Activated naive CD4-positive, alpha-beta T cell treated with anti-CD3 and anti-CD28 coated beads, Interleukin-2, amount 10 ng/mL, durations not matched to agents 7 days and 5 days (primary cell): ENCODE results near the gene CD52.

Experiments used
- CTCF ChIA-PET: fragments of 350-600 bp; sonication (Branson Sonifier 250); formaldehyde crosslinking; loops from one replicate; lab custom pipeline; 2021; ENCODE audit warnings: antibody characterized with exemption; lab: Charles Lee
- DNase-seq: peaks from one replicate; pipeline ENCODE4 v3.0.0-alpha.2; 2020
- H3K27ac Mint-ChIP-seq: one replicate; pipeline ENCODE4 v1.8.0; 2021; ENCODE audit warnings: mild to moderate bottlenecking, moderate library complexity, mixed read lengths
- H3K27me3 Mint-ChIP-seq: one replicate; pipeline ENCODE4 v1.8.0; 2021; ENCODE audit warnings: mild to moderate bottlenecking, mixed read lengths
- H3K36me3 Mint-ChIP-seq: one replicate; pipeline ENCODE4 v1.8.0; 2021; ENCODE audit warnings: mixed read lengths
- H3K4me1 Mint-ChIP-seq: one replicate; pipeline ENCODE4 v1.8.0; 2021; ENCODE audit warnings: mixed read lengths
- H3K4me3 Mint-ChIP-seq: one replicate; pipeline ENCODE4 v1.8.0; 2021; ENCODE audit warnings: mild to moderate bottlenecking, moderate library complexity, mixed read lengths
- H3K9me3 Mint-ChIP-seq: one replicate; pipeline ENCODE4 v1.8.0; 2021; ENCODE audit warnings: mixed read lengths

Gene CD52

GRCh38 chr1:26337625-26338024 is 19.9 kb downstream of the CD52 start:
- no peaks in the 10 kb centered on the region for H3K36me3 Mint-ChIP-seq
- peaks cover 76% of the 10 kb centered on the region for H3K27me3 Mint-ChIP-seq
- no peak for DNase-seq
- H3K9me3 Mint-ChIP-seq: no peaks in the 10 kb centered on the region
- H3K27ac Mint-ChIP-seq: no peak overlapping the region
- peak overlapping the region; percentile 33 for H3K4me3 Mint-ChIP-seq
- CTCF ChIA-PET: interaction anchor here (0.8 to 2.0 kb wide), 2 partner anchors 52 to 58 kb away, joined by 3 to 9 read pairs; no protein-coding TSS in a partner anchor
- H3K4me1 Mint-ChIP-seq: peaks cover 26% of the 10 kb centered on the region

GRCh38 chr1:26338670-26339069 is 20.9 kb downstream of the CD52 start:
- no peak overlapping the region for H3K4me3 Mint-ChIP-seq
- H3K36me3 Mint-ChIP-seq: no peaks in the 10 kb centered on the region
- H3K4me1 Mint-ChIP-seq: peaks cover 26% of the 10 kb centered on the region
- no peak for DNase-seq
- CTCF ChIA-PET: interaction anchor here (2.0 kb wide), 1 partner anchor 53 kb away, joined by 9 read pairs; no protein-coding TSS in a partner anchor
- H3K27ac Mint-ChIP-seq: no peak overlapping the region
- no peaks in the 10 kb centered on the region for H3K9me3 Mint-ChIP-seq
- H3K27me3 Mint-ChIP-seq: peaks cover 81% of the 10 kb centered on the region

- no peak for DNase-seq
- Mint-ChIP-seq H3K4me1 (peaks cover 22% of the 10 kb centered on the region), H3K9me3 (no peaks in the 10 kb centered on the region), H3K27me3 (peaks cover 82% of the 10 kb centered on the region), H3K27ac (no peak overlapping the region), H3K4me3 (no peak overlapping the region), H3K36me3 (no peaks in the 10 kb centered on the region)
- CTCF ChIA-PET: no interaction called here
Measured at GRCh38 chr1:26340047-26340481, 22.3 kb downstream of the CD52 start.

- no peaks in the 10 kb centered on the region for H3K9me3 Mint-ChIP-seq
- H3K4me1 Mint-ChIP-seq: no peaks in the 10 kb centered on the region
- CTCF ChIA-PET: no interaction called here
- DNase-seq: no peak
- no peaks in the 10 kb centered on the region for H3K36me3 Mint-ChIP-seq
- no peak overlapping the region for H3K27ac Mint-ChIP-seq
- H3K27me3 Mint-ChIP-seq: peaks cover 72% of the 10 kb centered on the region
- H3K4me3 Mint-ChIP-seq: no peak overlapping the region
Measured at GRCh38 chr1:26344147-26344920, 26.6 kb downstream of the CD52 start.

GRCh38 chr1:26345718-26346117 is 28.0 kb downstream of the CD52 start:
- Mint-ChIP-seq H3K27me3 (peaks cover 59% of the 10 kb centered on the region), H3K9me3 (no peaks in the 10 kb centered on the region), H3K36me3 (no peaks in the 10 kb centered on the region), H3K27ac (no peak overlapping the region), H3K4me1 (no peaks in the 10 kb centered on the region), H3K4me3 (no peak overlapping the region)
- DNase-seq: no peak
- CTCF ChIA-PET: no interaction called here

GRCh38 chr1:26346274-26347033 is 28.7 kb downstream of the CD52 start:
- no peak for DNase-seq
- Mint-ChIP-seq H3K36me3 (no peaks in the 10 kb centered on the region), H3K27me3 (peaks cover 61% of the 10 kb centered on the region), H3K27ac (no peak overlapping the region), H3K4me1 (no peaks in the 10 kb centered on the region), H3K4me3 (no peak overlapping the region), H3K9me3 (no peaks in the 10 kb centered on the region)
- CTCF ChIA-PET: interaction anchor here (0.7 to 1.6 kb wide), 3 partner anchors 12 to 45 kb away, joined by 4 to 6 read pairs (median 4); no protein-coding TSS in a partner anchor

- no peaks in the 10 kb centered on the region for H3K9me3 Mint-ChIP-seq
- H3K36me3 Mint-ChIP-seq: no peaks in the 10 kb centered on the region
- H3K4me1 Mint-ChIP-seq: no peaks in the 10 kb centered on the region
- no peak overlapping the region for H3K27ac Mint-ChIP-seq
- H3K4me3 Mint-ChIP-seq: no peak overlapping the region
- peaks cover 51% of the 10 kb centered on the region for H3K27me3 Mint-ChIP-seq
- no peak for DNase-seq
- CTCF ChIA-PET: interaction anchor here (1.1 kb wide), 1 partner anchor 45 kb away, joined by 5 read pairs; no protein-coding TSS in a partner anchor
Measured at GRCh38 chr1:26349188-26349876, 31.6 kb downstream of the CD52 start.

- no peaks in the 10 kb centered on the region for H3K36me3 Mint-ChIP-seq
- CTCF ChIA-PET: interaction anchor here (1.1 kb wide), 1 partner anchor 15 kb away, joined by 3 read pairs; no protein-coding TSS in a partner anchor
- DNase-seq: no peak
- no peak overlapping the region for H3K4me3 Mint-ChIP-seq
- peaks cover 49% of the 10 kb centered on the region for H3K27me3 Mint-ChIP-seq
- H3K4me1 Mint-ChIP-seq: no peaks in the 10 kb centered on the region
- H3K9me3 Mint-ChIP-seq: no peaks in the 10 kb centered on the region
- no peak overlapping the region for H3K27ac Mint-ChIP-seq
Measured at GRCh38 chr1:26349877-26350244, 32.1 kb downstream of the CD52 start.

- no peaks in the 10 kb centered on the region for H3K9me3 Mint-ChIP-seq
- CTCF ChIA-PET: interaction anchor here (0.7 to 1.1 kb wide), 2 partner anchors 14 to 22 kb away, joined by 3 read pairs; no protein-coding TSS in a partner anchor
Measured at GRCh38 chr1:26350343-26350700, 32.6 kb downstream of the CD52 start.

GRCh38 chr1:26350701-26351589 is 33.2 kb downstream of the CD52 start:
- no peak for DNase-seq
- no peaks in the 10 kb centered on the region for H3K9me3 Mint-ChIP-seq
- H3K4me1 Mint-ChIP-seq: peaks cover 4% of the 10 kb centered on the region
- peaks cover 53% of the 10 kb centered on the region for H3K27me3 Mint-ChIP-seq
- CTCF ChIA-PET: interaction anchor here (0.7 to 1.1 kb wide), 2 partner anchors 14 to 22 kb away, joined by 3 read pairs; no protein-coding TSS in a partner anchor
- no peaks in the 10 kb centered on the region for H3K36me3 Mint-ChIP-seq
- no peak overlapping the region for H3K4me3 Mint-ChIP-seq
- H3K27ac Mint-ChIP-seq: no peak overlapping the region

More at GRCh38 chr1:26350343-26350700, 32.6 kb downstream of the CD52 start:
- H3K27me3 Mint-ChIP-seq: peaks cover 51% of the 10 kb centered on the region
- no peak overlapping the region for H3K4me3 Mint-ChIP-seq
- H3K4me1 Mint-ChIP-seq: no peaks in the 10 kb centered on the region
- no peak for DNase-seq
- H3K36me3 Mint-ChIP-seq: no peaks in the 10 kb centered on the region
- no peak overlapping the region for H3K27ac Mint-ChIP-seq

- CTCF ChIA-PET: interaction anchor here (0.6 kb wide), 1 partner anchor 13 kb away, joined by 3 read pairs; no protein-coding TSS in a partner anchor
- Mint-ChIP-seq H3K4me3 (no peak overlapping the region), H3K36me3 (no peaks in the 10 kb centered on the region), H3K4me1 (peaks cover 5% of the 10 kb centered on the region), H3K27ac (no peak overlapping the region), H3K27me3 (peaks cover 49% of the 10 kb centered on the region), H3K9me3 (no peaks in the 10 kb centered on the region)
- no peak for DNase-seq
Measured at GRCh38 chr1:26351590-26352337, 34.0 kb downstream of the CD52 start.

GRCh38 chr1:26352338-26352679 is 34.6 kb downstream of the CD52 start:
- Mint-ChIP-seq H3K9me3 (no peaks in the 10 kb centered on the region), H3K27ac (no peak overlapping the region), H3K4me1 (peaks cover 7% of the 10 kb centered on the region), H3K27me3 (peaks cover 47% of the 10 kb centered on the region), H3K36me3 (no peaks in the 10 kb centered on the region), H3K4me3 (no peak overlapping the region)
- no peak for DNase-seq
- CTCF ChIA-PET: interaction anchor here (0.6 kb wide), 1 partner anchor 12 kb away, joined by 3 read pairs; no protein-coding TSS in a partner anchor
